ENCODE measurements around the gene CCR2.

Gene CCR2

DNA sequence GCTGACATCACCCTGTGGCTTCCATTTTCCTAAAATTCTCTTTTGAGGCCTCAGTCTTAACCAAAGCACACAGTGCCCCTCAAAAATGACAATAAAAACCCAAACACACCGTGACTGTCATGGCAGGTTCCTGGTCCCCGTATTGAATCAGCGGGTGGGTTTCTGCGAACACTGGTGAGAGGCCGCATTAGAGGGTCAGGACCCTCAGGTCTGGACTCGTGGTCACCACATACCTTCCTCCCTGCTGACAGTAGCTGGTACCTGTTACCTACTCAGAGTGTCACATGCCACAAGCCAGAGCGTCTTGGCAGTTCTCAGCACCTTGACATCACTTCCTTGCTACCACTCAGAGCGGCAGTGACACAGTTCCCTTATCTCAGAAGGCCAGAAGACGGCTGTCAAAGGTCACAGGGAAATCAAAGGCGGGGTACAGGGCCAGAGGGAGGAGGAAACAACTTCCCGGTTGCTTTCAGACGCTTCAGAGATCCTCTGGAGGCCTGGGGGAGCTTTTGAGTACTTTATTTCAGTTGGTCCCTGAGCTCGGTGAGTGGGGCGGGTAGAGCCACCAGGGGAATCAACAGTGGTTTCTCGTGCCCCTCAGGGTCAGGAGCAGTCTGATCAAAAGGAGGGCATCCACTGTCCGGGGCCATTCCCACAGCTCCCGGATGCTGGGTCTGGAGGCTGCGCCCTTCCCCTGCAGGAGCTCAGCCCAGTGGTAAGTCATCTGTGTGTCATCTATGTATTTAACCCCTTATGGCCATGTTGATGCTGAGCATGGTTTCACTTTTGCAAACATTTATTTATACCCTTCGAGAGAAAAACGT lies 53.1 kb downstream of the CCR2 start, which contains the start of the genes CCR5AS and CCRL2:
Gene CCR5AS (minus strand): TSS at position 279 of the 824 bp plus-strand sequence.
Gene CCRL2 (plus strand): TSS at position 472 of the 824 bp plus-strand sequence. CDS start 821 bp downstream, outside the sequence.
- no peak for DNase-seq

DNA sequence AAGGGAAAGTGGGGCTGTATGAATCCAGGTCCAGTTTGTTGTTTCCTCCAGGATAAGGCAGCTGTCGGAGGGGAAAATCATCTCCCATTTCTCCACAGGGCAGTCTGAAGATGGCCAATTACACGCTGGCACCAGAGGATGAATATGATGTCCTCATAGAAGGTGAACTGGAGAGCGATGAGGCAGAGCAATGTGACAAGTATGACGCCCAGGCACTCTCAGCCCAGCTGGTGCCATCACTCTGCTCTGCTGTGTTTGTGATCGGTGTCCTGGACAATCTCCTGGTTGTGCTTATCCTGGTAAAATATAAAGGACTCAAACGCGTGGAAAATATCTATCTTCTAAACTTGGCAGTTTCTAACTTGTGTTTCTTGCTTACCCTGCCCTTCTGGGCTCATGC lies 54.1 kb downstream of the CCR2 start:
- no peak for DNase-seq

- DNase-seq: no peak
Observed at GRCh38 chr3:46408853-46409252, 54.9 kb downstream of the CCR2 start.

GRCh38 chr3:46409739-46410489 lies 56.0 kb downstream of the CCR2 start:
- no peak for DNase-seq

All from NCI-H446 (cell line).